ENCODE measurements around the gene SLC10A7.
A peak's percentile ranks its signal among the peaks of the same experiment; 100 is the strongest.
"Not testable (repeated sequence)": the region's sequence is repeated elsewhere in the genome, so short reads cannot be mapped to it uniquely, and the experiment has no call there.

The SLC10A7 gene

GRCh38 chr4:146439437-146439836 is 82.3 kb downstream of the SLC10A7 start:
- DNase-seq (ENCODE audit: low spot score), result no peak

DNA sequence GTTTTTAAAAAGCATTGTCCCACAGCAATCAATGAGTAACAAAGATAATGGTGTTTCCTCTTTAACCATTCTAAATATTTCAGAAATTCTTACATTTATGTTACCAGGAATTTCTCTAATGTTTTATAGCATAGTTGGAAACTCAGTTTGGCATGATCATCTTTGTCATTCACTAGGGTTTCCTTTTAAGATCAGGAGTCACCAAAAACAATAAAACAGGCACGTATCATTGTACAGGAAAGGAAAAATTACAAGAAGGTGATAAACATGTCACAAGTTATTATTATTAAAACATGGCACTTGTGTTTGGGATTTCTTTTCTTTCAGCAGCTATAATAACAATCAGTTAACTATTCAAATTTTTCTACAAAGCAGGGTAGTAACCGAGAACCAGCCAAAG is 84.0 kb downstream of the SLC10A7 start:
- no peak for DNase-seq (ENCODE audit: low spot score)

GRCh38 chr4:146436423-146437162 is 85.1 kb downstream of the SLC10A7 start:
- DNase-seq (ENCODE audit: low spot score), result no peak

DNA sequence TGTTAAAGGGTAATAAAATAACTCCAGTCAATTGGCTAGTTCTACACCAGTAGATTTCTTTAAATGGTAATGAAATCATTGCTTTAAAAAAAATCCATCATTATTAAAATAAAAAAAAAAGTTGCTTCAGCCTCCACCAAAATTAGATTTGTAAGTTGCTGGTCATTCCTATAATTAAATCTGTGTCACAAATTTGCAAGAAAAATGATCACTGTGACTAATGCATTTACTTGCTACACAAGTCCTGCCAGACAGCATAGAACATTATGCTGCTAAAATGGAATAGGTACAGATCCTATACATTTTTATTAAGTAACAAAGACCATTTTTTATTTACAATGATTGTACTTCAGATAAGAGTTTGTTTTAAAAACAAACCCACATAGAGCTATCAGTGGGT is 85.8 kb downstream of the SLC10A7 start:
- no peak for DNase-seq (ENCODE audit: low spot score)

DNA sequence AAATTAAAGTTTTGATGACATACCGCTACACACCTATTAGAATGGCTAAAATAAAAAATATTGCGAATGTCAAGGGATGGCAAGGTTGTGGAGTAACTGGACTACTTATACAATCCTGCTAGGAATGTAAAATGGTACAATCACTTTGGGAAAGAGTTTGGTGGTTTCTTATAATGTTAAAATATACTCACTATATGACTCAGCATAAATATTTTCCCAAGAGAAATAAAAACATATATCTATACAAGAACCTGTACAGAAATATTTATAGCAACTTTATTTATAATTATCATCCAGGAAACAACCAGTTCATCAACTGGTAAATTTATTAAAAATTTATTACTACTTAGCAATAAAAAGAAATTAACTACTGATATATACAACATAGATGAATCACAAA is 89.7 kb downstream of the SLC10A7 start:
- DNase-seq (ENCODE audit: low spot score), result no peak

DNA sequence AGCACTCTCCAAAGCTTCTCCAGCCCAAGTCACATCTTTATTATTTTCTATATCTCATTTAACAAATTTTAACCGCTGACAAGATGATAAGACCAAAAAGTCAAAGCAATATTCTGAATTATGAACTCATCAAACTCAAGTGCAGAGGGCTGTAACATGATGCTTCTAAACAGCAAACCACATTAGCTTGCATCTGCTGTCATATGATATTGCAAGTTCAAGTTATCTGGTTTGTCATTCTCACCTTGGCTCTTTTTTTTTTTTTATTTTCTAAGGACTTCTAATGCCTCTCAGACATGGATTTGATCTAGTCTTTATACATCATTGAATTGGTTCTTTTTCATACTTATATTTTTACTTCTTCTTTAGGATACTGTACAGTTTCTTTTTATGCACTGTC is 93.4 kb downstream of the SLC10A7 start:
- no peak for DNase-seq (ENCODE audit: low spot score)

- DNase-seq (ENCODE audit: low spot score), result no peak
These were observed 103.9 kb downstream of the SLC10A7 start for GRCh38 chr4:146417822-146418221.

GRCh38 chr4:146415829-146416228 is 105.9 kb downstream of the SLC10A7 start:
- DNase-seq (ENCODE audit: low spot score), result no peak

- peak; percentile 15 for DNase-seq (ENCODE audit: low spot score)
These were observed 114.1 kb downstream of the SLC10A7 start for GRCh38 chr4:146407669-146408084.

DNA sequence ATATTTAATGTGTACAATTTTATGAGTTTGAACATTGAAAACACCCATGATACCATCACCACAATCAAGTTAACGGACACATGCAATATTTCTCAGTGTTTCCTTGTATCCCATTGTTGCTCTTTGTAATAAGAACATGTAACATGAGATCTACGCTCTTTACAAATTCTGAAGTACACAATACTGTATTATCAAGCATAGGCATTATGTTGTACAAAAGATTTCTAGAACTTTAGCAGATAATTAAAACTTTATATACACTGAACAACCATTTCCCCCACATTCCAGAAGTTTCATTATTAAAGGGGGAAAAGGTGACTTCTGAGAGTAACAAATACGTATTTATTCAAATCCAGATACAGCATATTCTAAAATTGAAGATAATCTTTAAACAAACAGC is 114.5 kb downstream of the SLC10A7 start:
- no peak for DNase-seq (ENCODE audit: low spot score)

- no peak for DNase-seq (ENCODE audit: low spot score)
These were observed 120.5 kb downstream of the SLC10A7 start for GRCh38 chr4:146401274-146401673.

- DNase-seq (ENCODE audit: low spot score), result no peak
These were observed 122.8 kb downstream of the SLC10A7 start for GRCh38 chr4:146398896-146399445.

DNA sequence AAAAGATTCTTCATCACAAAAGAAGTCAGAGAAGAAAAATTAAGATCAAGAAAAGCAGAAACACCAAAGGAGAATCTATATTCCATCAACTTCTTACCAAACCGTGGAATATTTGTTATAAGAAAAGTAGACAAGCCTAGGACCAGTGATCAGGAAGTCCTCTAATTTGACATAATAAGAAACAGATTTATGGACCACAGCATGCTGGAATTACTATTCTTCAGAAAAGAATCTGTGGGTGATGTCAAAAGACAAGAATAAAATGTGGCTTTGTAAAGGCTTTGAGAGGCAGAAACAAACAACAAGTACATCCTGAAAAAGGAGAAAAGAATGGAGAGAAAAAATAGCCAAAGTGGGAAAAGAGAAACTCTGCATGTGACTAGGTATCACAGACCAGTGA is 123.3 kb downstream of the SLC10A7 start:
- DNase-seq (ENCODE audit: low spot score), result no peak

- no peak for DNase-seq (ENCODE audit: low spot score)
These were observed 132.2 kb downstream of the SLC10A7 start for GRCh38 chr4:146389561-146389960.

GRCh38 chr4:146382194-146382593 is 139.5 kb downstream of the SLC10A7 start:
- DNase-seq (ENCODE audit: low spot score), result no peak

DNA sequence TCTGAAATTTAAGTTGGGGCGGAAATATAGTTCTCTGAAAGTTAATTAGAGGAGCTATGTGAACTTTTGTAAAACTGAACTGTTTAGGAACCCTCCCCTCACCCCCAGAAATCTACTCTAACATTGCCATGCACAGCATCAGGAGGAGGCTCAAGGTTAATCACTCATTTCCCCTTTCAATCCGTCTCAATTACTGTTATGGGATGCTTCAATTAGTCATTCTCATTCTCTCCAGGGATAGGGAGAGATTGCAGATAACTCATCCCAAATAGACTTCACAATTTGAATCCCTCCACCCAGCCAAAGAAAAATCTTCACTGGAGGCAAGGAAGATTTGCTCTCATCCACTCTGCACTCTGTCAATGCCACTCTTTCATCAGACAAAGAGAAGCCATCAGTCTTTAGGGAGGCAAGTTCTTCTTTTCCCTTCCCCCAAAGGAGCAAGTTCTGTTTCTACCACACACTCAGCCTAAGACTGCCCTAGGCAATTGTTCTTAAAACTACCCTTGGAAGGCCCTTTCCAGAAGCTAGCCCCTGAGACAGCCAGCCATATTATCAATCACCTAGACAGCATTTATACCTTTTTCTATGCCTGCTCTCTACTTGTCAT is 140.4 kb downstream of the SLC10A7 start:
- DNase-seq (ENCODE audit: low spot score), result no peak

DNA sequence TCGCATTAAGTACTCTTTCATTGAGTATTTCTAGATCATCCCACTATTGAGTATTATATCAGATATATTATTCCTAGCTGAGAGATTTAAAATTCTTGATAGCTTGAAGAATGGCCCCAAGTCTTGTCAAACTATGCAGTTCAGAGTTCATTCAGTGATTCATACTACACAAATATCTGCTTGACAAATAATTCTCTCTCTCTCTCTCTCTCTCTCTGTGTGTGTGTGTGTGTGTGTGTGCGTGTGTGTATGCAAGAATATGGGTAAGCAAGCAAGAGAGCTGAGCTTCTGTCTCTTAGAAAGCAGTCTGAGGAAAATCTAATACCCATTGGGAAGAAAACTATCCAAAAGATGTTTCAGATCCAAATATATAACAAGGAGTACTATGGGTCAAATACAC is 142.0 kb downstream of the SLC10A7 start:
- no peak for DNase-seq (ENCODE audit: low spot score)

- DNase-seq (ENCODE audit: low spot score), result no peak
These were observed 149.9 kb downstream of the SLC10A7 start for GRCh38 chr4:146371812-146372211.

DNA sequence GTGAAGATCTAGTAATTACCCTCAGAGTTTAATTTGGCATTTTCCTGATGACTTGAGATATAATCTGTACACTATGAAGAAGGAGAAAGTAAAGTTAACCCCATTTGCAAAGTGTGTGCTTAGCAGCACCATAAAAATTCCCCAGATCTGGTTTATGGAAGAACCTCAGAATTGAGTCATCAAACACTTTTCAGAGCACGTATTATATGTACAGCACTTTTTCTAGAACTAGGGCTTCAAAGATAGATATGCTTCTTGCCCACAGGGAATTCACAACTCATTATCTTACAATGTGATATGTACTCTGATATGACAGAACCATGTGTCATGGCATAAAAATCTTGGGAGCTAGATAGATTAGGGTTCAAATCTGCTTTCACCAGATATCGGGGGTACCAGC is 150.9 kb downstream of the SLC10A7 start:
- peak; percentile 2 for DNase-seq (ENCODE audit: low spot score)

DNA sequence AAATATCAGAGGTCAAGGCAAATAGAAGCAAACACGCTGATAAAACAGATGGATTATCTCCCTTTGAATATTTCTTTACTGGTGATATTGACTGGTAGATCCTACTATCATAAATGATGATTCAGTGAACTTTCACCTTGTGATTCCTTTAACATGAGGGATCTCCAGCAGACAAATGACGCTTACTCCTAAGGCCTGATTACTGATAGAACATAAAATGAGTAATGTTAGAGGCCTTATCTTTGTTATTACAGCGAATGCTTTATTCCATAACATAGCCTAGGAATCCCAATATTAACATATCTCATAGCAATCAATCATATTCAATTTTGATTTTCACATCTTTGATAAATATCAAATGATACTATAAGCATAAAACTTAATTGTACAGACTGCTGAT is 152.3 kb downstream of the SLC10A7 start:
- no peak for DNase-seq (ENCODE audit: low spot score)

GRCh38 chr4:146368209-146368608 is 153.5 kb downstream of the SLC10A7 start:
- no peak for DNase-seq (ENCODE audit: low spot score)

GRCh38 chr4:146367347-146367746 is 154.4 kb downstream of the SLC10A7 start:
- no peak for DNase-seq (ENCODE audit: low spot score)

- DNase-seq (ENCODE audit: low spot score), result no peak
These were observed 162.0 kb downstream of the SLC10A7 start for GRCh38 chr4:146359771-146360170.

- DNase-seq (ENCODE audit: low spot score), result not testable (repeated sequence)
These were observed 171.6 kb downstream of the SLC10A7 start for GRCh38 chr4:146350114-146350513.

All from LoVo (cell line).